Stimulated activated CD4-positive, alpha-beta T cell treated with anti-CD3 and anti-CD28 coated beads, Interleukin-2, amount 100 ng/mL, for 4 hours (primary cell): ENCODE results near the gene FALEC.
"Not testable (repeated sequence)": the region's sequence is repeated elsewhere in the genome, so short reads cannot be mapped to it uniquely, and the experiment has no call there.

Experiments used
- DNase-seq: peaks from one replicate; pipeline ENCODE4 v3.0.0-alpha.2; 2020; ENCODE audit warnings: low read depth

The FALEC gene

DNA sequence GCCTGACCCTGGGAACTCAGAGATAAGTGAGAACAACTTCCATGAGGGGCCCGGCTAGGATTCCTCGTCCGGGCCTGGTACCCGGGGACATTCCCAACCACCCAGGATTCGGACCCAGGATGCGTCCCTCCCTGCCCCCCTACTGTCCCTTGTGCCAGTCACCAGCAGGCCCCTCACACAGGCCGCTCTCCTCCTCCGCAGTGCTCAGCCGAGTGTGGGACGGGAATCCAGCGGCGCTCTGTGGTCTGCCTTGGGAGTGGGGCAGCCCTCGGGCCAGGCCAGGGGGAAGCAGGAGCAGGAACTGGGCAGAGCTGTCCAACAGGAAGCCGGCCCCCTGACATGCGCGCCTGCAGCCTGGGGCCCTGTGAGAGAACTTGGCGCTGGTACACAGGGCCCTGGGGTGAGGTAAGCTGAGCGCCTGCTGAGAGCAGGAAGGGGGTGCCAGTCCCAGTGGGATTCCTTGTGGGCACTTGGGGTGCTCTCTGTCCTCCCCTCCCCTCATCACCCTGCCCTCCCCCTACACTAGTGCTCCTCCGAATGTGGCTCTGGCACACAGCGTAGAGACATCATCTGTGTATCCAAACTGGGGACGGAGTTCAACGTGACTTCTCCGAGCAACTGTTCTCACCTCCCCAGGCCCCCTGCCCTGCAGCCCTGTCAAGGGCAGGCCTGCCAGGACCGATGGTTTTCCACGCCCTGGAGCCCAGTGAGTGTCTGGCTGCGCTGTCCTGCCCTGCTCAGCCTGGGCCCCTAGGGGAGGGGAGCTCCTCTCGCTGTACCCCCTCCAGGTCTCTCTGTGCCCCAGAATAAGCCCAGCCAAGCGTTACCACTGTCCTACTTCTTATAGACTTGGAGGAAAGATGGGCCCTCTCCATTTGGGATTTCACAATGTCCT is 43.5 kb downstream of the FALEC start:
- DNase-seq: no peak

DNA sequence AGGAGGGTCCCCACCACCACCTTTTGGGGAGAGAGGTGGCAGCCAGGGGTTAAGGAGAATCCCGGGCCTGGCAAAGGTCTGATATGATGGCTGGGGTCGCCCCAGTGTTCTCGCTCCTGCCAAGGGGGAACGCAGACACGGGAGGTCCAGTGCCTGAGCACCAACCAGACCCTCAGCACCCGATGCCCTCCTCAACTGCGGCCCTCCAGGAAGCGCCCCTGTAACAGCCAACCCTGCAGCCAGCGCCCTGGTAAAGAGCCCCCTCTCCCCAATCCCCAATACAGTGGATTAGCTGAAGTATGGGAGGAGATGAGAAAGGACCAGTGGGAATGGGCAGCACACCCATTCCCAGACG is 44.1 kb downstream of the FALEC start:
- DNase-seq: no peak

DNA sequence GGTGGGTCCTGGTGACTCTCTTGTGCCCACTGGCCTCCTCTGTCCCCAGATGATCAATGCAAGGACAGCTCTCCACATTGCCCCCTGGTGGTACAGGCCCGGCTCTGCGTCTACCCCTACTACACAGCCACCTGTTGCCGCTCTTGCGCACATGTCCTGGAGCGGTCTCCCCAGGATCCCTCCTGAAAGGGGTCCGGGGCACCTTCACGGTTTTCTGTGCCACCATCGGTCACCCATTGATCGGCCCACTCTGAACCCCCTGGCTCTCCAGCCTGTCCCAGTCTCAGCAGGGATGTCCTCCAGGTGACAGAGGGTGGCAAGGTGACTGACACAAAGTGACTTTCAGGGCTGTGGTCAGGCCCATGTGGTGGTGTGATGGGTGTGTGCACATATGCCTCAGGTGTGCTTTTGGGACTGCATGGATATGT is 44.5 kb downstream of the FALEC start:
- DNase-seq: peak; percentile 57

DNA sequence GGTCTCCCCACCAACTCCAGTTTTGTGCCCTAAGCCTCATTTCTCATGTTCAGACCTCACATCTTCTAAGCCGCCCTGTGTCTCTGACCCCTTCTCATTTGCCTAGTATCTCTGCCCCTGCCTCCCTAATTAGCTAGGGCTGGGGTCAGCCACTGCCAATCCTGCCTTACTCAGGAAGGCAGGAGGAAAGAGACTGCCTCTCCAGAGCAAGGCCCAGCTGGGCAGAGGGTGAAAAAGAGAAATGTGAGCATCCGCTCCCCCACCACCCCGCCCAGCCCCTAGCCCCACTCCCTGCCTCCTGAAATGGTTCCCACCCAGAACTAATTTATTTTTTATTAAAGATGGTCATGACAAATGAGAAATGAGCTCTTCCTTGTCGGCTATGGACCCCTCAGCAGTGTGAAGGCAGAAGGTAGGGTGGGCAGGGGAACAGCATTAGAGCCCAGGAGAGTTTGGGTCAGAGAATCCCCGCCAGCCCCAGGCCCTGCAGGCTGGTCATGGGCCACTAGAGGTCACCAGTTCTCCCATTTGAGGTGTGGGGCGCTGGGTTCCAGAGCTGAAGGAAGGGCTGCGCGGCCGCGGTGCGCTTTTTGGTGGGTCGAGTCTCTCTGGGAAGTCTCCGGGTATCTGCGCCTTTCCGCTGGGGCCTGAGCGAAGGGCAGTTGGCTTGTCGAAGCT is 45.2 kb downstream of the FALEC start:
- peak; percentile 77 for DNase-seq

DNA sequence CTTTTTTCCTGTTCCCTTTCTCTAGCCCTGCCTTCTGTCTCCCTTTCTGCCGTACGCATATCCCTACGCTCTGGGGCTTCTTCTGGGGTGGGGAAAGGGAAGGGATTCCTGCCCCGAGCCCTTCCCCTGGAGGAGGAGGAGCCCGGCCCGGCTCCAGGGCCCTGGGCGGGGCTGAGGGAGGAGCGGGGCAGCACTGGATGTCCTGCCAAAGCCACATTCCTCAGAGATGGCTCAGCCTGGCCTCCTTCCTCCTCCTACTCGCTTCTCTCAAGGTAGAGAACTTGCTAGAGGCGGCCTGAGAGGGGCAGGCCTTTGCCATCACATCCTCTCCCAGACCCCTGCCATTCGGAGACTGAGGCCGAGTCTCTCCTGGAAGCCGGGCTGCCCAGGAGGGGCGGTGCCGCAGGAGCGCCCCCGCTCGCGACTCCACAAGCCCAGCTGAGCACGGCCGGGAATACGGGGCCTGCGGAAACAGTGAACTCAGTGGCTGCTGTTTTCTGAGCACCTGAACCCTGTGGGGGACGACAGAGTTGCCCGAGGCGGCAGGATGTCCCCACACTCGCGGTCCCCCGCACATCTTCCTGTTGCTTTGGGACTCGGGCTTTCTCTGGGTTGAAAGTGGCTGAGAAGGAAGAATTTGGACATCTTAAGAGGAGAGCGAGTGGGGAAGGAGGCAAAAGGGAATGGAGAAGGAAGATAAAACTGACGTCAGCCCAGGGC is 45.9 kb downstream of the FALEC start:
- DNase-seq: no peak

DNA sequence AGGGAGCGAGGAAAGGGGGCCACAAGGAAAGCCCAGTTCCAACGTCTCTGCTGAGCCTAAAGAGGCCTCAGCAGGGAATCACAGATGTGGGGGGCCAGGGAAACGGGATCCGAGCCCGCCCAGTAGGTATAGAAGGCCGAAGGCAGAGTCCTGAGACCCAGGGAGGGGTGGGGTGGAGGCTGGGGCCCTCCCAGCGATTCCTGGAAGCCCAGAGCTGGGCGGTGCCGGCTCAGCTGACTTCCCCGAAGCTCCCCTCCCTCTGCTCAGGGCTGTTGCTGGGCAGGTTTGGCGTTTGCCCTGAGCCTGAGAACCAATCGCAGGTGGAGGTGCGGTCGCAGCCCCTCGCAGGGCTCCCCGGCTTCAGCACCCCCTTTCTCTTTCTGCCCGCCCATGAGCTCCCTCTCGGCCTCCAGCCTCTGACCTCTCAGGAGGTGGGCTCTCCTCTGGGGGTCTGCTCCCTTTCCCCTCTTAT is 46.5 kb downstream of the FALEC start:
- DNase-seq: peak; percentile 89

DNA sequence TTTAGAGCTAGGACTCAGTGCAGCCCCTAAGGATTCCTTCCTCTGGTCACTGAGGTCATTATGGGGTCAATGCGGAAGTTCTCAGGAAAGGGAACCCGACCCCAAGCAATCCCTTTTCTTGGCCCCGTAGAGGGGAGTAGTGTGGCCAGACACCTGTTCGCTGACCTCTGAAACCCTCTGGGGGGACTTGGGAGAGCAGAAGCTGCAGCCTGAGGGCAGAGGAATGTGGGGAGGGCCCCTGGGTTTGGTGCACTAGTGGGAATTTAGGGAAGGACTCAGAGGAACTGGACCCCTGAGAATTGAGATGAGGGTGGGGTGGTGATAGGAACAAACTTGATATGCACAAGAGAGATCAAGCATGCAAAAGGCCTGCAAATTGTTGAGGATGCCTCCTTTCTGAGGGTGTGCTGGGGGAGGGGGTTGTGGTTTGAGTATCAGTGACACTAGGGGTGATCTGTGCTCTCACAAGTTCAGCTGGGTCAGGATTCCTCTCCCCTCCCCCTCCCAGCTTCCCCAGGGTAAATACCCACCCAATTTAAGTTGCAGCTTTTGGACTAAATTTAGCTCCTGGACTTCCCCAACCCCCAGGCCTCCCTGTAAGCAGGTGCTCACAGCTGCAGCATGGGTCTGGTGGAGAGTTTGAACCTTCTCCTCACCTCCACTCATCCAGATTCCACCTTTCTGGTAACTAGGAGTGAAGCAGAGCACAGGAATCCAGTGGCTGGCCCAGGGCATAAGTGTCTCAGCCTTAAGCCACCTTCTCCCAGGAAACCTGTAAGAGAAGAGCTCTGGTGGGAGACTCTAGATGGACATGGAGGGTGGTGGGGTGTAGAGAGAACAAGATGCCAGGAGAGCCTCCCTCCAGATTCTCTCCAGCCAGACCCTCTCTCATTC is 47.1 kb downstream of the FALEC start:
- peak; percentile 57 for DNase-seq

DNA sequence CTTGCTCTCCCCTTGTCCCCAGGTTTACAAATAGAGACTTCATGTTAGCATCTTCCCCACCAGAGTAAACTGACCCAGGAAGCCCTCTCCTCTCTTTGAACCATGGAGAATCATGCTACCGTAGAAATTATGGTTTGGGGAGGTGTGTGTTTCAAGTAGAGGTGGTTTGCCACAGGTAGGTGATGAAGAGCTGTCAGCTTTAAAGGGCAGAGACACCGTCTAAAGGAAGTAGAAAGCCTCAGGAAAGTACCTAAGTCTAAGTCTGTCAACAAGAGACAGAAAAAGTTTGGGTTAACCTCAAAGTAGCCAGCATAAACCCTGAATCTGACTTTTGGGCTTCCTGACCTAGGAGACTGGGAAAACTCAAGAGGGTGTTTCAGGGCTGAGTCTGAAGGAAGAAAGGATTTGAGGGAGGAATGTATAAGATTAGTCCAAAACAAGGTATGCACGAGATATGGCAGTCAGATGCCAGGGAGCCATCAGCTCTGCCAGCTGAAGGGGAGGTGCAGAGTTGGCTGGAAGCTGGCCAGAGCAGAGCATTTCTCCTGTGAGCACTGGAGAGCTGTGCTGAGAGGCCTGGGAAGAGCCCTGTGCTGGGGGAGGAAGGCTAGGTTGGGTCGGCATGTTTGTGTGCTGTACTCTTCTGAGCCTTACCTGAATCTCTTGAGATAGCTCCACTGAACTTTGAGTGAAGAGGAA is 47.9 kb downstream of the FALEC start:
- DNase-seq: no peak

DNA sequence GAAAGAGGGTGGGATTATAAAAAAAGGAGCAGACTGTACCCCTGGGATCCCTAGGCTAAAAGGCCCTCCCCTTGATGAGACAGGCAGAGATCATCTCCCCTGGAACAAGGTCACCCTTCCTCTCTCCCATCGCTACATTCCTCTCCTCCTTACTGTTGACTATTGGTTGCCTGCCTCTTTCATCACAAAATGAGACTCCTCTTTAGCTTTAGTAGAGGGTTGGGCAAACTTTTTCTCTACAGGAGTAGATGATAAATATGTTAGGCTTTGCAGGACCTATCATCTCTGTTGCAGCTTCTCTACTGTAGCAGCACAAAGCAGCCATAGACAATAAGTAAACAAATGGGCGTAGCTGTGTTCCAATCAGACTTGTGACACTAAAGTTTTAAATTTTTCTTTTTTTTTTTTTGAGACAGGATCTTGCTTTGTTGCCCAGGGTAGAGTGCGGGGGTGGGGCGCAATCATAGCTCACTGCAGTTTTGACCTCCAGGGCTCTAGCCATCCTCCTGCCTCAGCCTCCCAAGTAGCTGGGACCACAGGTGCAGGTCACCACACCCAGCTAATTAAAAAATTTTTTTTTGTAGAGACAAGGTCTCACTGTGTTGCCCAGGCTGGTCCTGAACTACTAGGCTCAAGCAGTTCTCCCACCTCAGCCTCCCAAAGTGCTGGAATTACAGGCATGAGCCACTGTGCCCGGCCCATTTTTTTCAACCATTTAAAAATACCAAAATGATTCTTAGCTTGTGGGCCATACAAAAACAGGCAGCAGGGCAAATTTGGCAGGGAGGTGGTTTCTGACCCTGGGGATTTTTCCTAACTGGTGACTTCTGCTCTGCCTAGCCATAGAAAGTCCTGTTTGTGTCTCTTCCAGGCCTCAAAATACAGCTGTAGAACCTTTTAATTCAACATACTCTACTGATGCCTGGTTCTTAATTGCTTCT is 48.8 kb downstream of the FALEC start:
- no peak for DNase-seq

DNA sequence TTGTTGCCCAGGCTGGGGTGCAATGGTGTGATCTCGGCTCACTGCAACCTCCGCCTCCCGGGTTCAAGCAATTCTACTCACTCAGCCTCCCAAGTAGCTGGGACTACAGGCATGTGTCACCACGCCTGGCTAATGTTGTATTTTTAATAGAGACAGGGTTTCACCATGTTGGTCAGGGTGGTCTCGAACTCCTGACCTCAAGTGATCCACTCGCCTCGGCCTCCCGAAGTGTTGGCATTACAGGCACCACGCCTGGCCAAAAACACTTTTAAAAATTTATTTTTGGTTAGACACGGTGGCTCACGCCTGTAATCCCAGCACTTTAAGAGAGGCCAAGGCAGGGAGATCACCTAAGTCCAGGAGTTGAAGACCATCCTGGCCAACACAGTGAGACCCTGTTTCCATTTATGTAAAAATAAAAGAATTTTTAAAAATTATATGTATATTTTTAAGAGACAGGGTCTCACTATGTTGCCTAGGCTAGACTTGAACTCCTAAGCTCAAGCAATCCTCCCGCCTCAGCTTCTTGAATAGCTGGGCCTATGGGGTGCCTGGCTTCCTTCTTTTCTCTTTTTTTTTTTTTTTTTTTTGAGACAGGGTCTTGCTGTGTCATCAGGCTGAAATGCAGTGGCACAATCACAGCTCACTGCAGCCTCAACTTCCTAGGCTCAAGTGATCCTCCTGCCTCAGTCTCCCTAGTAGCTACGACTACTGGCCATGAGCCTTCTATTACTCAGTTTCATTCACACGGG is 49.9 kb downstream of the FALEC start:
- DNase-seq: not testable (repeated sequence)

DNA sequence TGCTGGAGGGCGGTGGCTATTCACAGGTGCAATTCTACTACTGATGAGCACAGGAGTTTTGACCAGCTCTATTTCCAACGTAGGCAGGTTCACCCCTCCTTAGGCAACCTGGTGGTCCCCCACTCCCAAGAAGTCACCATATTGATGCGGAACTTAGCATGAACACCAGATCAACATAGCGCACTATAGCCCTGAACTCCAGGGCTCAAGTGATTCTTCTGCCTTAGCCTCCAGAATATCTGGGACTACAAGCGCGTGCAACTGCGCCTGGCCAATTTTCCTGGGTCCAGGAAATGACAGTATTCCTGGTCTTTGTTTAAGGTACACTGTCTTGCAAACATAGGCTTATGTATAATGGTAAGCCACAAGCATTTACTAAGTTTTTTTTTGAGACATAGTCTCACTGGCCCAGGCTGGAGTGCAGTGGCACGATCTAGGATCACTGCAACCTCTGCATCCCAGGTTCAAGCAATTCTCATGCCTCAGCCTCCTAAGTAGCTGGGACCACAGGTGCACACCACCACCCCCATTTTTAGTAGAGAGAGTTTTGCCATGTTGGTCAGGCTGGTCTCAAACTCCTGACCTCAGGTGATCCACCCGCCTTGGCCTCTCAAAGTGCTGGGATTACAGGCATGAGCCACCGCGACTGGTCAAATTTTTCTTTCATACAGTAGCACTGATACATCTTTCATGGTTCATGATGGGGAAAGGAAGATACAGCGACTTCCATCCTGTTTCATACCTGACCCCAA is 51.2 kb downstream of the FALEC start:
- DNase-seq: no peak

DNA sequence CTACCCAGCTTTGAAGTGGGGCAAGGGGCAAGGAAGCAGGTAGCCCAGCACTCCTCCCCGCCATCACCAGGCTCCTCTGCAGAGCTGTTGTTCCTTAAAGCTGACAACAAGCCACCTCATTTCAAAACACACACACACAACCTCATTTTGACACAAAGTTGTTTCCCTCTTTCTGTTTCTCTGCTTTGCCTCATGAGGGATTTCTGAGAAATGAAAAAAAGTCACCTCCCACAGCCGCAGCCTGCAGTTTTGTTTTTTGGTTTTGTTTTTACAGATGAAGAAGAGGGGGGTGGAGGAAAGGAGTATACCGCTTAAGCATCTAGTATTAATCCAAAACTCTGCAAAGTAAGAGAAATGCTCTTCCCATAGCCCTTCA is 51.8 kb downstream of the FALEC start:
- peak; percentile 49 for DNase-seq

DNA sequence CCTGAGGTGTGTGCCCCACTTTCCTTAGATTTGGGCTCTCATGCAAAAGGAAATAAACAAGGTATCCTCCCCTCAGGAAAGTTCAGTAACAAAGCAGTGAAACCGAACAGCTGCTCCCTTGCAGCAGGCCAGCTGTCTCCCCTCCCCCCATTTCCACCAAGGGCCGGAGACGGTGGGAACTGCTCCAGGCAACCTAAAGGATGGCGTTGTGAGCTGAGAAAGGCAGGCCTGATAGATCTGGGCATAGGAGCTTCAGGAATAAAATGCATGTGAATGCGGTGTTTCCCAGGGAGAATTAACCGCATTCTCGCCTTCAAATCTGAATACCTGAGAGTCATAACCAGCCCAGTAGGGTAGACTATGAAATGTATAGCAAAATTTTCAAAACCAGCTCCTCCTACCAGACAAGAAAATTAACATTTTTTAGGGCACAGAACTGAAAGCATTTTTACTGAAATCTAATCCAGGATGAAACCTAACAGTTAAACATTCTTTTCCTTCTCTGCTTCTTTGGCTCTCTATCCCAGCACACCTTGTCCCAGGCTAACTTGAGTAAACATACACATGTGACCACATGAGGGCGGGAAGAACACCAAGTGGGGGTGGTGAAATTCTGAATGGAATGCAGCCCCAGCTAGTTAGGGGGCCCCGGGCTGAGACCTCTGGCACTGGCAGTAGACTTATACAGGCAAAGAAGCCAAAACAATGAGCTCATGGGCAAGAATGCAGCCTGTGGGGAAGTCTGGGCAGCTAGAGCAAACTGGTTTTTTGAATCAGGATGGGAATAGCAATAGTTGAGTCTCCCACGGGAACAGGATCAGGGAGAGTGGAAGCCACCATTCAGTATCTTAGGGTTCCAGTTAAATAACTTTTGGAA is 52.4 kb downstream of the FALEC start:
- DNase-seq: no peak

DNA sequence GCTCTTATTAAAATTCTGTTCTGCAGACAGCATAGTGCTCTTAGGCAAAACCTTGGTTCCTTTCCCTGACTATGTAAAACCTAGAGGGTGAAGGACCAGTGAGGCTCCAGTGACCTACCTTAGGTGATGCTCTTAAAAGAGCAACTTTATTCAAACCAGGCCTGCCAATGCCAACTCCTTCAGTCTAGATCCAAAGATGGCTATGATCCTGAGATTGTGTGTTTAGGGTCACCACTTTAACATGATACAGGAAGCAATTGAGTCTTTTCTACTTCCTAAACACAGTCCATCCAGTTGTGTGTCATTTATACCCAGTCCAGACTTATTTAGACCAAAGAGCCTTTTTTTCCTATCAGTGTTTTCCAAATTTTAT is 53.0 kb downstream of the FALEC start:
- no peak for DNase-seq

DNA sequence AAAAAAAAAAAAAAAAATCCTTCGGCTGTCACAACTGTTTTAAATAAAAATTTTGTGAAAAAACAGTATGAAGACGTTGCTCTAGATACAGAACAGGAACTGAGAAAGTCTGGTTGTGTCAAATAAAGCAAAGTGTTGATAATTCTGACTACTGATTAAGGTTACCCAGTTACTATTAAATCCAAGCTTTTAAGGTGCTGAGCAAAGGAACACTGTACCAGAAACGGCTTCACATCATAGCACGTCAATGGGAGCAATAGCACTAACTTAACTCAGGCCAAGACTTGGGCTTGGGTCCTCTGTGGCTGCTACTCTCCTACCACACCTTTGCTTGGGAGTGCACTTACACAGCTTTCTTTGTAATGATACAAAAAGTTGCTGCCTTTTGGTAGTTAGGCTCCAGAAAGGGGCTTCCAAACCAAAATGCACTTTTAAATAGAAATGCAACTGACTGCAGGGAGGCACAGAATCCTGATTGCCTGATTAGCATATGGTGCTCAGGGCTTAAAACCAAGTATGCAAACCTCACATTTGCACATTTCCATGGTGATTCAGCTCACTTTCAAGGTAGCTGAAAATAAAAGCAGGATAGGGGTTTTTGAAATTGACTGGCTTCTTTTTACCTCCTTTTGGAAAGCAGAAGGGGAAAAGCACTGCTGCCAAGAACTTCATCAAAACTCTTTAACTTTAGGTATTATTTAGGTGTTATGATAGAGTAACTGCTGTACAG is 57.5 kb downstream of the FALEC start:
- DNase-seq: no peak

DNA sequence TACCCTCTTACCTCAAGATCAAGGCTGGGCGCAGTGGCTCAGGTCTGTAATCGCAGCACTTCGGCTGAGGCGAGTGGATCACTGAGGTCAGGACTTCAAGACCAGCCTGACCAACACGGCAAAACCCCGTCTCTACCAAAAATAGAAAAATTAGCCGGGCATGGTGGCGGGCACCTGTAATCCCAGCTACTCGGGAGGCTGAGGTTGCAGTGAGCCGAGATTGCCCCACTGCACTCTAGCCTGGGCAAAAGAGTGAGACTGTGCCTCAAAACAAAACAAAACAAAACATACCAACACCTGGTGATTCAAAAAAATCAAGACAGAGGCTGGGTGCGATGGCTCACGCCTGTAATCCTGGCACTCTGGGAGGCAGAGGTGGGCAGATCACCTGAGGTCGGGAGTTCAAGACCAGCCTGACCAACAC is 58.1 kb downstream of the FALEC start:
- not testable (repeated sequence) for DNase-seq
